Testis (tissue), 3 donors: Measurements from ENCODE around the gene PLLP. TPM values are rescaled to one million over a fixed set of nuclear protein-coding genes. Genes with fewer than 3 reads are reported as not detected.
"Not testable (repeated sequence)": the region's sequence is repeated elsewhere in the genome, so short reads cannot be mapped to it uniquely, and the experiment has no call there.

ENCODE experiments used
- DNase-seq: peaks from one replicate; pipeline ENCODE4 v3.0.0-alpha.2; 2019
- H3K27ac ChIP-seq, 2 donors: fragments of 200-600 bp; sonication (generic); one replicate each; pipeline ENCODE4 v1.5.1; 2019
- H3K27me3 ChIP-seq: fragments of 200-600 bp; sonication (generic); one replicate; pipeline ENCODE4 v1.5.1; 2019
- H3K36me3 ChIP-seq: fragments of 200-600 bp; sonication (generic); one replicate; pipeline ENCODE4 v1.5.1; 2017; ENCODE audit warnings: low read depth; ENCODE audit errors: missing control alignments
- H3K4me1 ChIP-seq: fragments of 200-600 bp; sonication (generic); one replicate; pipeline ENCODE4 v1.5.1; 2019
- H3K4me3 ChIP-seq, 2 donors: fragments of 200-600 bp; sonication (generic); one replicate each; pipeline ENCODE4 v1.5.1; 2017 to 2019
- H3K9me3 ChIP-seq: fragments of 200-600 bp; sonication (generic); one replicate; pipeline ENCODE4 v1.5.1; 2017
- CTCF ChIP-seq, 3 experiments: fragments of 450-650 bp in 2 of 3; fragments of 200-600 bp in 1 of 3; sonication (generic) in 1 of 3; IDR thresholded peaks; one replicate each; pipeline ENCODE4 v1.5.1; 2016 to 2019; ENCODE audit warnings: antibody characterized with exemption in 3 of 3, mild to moderate bottlenecking in 2 of 3, moderate library complexity in 1 of 3
- POLR2A ChIP-seq: fragments of 450-650 bp; IDR thresholded peaks from one replicate; pipeline ENCODE4 v1.6.1; 2017; ENCODE audit warnings: antibody characterized with exemption, mild to moderate bottlenecking, moderate library complexity
- WGBS, 2 donors: methylation state at CpG; one replicate each; pipeline ENCODE4 v1.1.5; 2018; 5-methylcytosine and 5-hydroxymethylcytosine counted together
- intact Hi-C: fragments of 100-400 bp; cut with DNase I; formaldehyde crosslinking; loops from one replicate; pipeline ENCODE4 v1.15.1; 2023; ENCODE audit warnings: low total_unique reads
- polyA plus RNA-seq: library from polyadenylated mRNA; stranded (reverse); fragments of 350-450 nt; fragmentation: Illumina TruSeq; extraction: RNeasy Lipid Tissue Mini Kit (QIAGEN cat#74804); gene quantifications from one replicate; pipeline ENCODE4 v1.2.3, GENCODE V29; 2014; ENCODE audit warnings: low read depth, low replicate concordance; ENCODE audit not compliant: insufficient read depth
- total RNA-seq, 2 donors: library from RNA; depleted of rRNA; stranded (reverse); fragments of >200 nt; gene quantifications; one replicate each; pipeline ENCODE4 v1.2.3, GENCODE V29; 2016

The PLLP gene
- total and polyA plus RNA-seq, 3 donors from 2014 or later, result 15.0 to 39.4 (median 36.1) TPM

DNA sequence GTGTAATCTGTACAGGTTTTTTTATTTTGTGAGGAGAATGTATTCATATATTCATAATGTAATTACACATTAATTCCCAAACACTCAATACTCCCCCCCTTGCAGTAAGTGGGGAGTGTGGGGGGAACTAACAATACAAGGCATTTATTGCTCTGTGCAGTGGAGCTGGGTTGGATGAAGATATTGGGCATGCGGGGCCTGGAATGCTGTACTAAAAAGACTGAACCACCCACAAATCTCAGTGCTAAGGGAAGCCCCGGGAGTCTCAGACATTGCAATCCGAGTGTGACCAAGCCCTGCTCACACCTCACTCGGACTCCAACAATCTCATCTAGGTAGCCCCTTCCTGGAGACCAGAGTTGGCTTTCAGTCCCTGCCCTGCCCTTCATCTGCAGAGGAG, 6.0 kb downstream of the PLLP start:
- Histone ChIP-seq H3K9me3 (no peaks in the 10 kb centered on the region), H3K4me1 (peaks cover 4% of the 10 kb centered on the region), H3K27ac (no peak overlapping the region), H3K27me3 (no peaks in the 10 kb centered on the region), H3K36me3 (no peaks in the 10 kb centered on the region), H3K4me3 (no peak overlapping the region)
- 63 to 85% methylated on average over 3 to 4 of the region's 4 CpGs for WGBS, 2 donors
- intact Hi-C loops, result no loop called here
- no peak for DNase-seq
- TF ChIP-seq POLR2A (no peak), CTCF (IDR thresholded peaks at IDR 0.05) (no peak)

- H3K36me3 ChIP-seq, result no peaks in the 10 kb centered on the region
- peaks cover 6% of the 10 kb centered on the region for H3K4me1 ChIP-seq
- no peak for DNase-seq
- no peaks in the 10 kb centered on the region for H3K27me3 ChIP-seq
- intact Hi-C loops, result no loop called here
- no peak for TF ChIP-seq POLR2A
- no peak for TF ChIP-seq CTCF (IDR thresholded peaks at IDR 0.05)
- no peaks in the 10 kb centered on the region for H3K9me3 ChIP-seq
- no peak overlapping the region for H3K4me3 ChIP-seq
- 56 to 88% methylated on average over 1 of the region's 1 CpG for WGBS, 2 donors
- no peak overlapping the region for H3K27ac ChIP-seq
These were observed 6.9 kb downstream of the PLLP start for GRCh38 chr16:57277586-57277985.

- no peak overlapping the region for H3K27ac ChIP-seq
These were observed 7.9 kb downstream of the PLLP start for GRCh38 chr16:57276596-57276995.

GRCh38 chr16:57275946-57276345, 8.5 kb downstream of the PLLP start:
- DNase-seq, H3K4me1 ChIP-seq, H3K27me3 ChIP-seq, H3K9me3 ChIP-seq, H3K27ac ChIP-seq, intact Hi-C loops, H3K36me3 ChIP-seq, H3K4me3 ChIP-seq: not testable (repeated sequence)
- WGBS, 2 donors, result 67 to 80% methylated on average over 5 of the region's 5 CpGs

More at GRCh38 chr16:57276596-57276995, 7.9 kb downstream of the PLLP start:
- Histone ChIP-seq H3K4me1 (peaks cover 10% of the 10 kb centered on the region), H3K9me3 (no peaks in the 10 kb centered on the region), H3K4me3 (no peak overlapping the region), H3K27me3 (no peaks in the 10 kb centered on the region), H3K36me3 (no peaks in the 10 kb centered on the region)
- no peak for DNase-seq
- intact Hi-C loops, result no loop called here
- WGBS, 2 donors, result 67% methylated on average over 5 of the region's 5 CpGs
- TF ChIP-seq CTCF (IDR thresholded peaks at IDR 0.05) (no peak), POLR2A (no peak)

- H3K4me1 ChIP-seq, result peaks cover 24% of the 10 kb centered on the region
- H3K4me3 ChIP-seq, result no peak overlapping the region
- H3K27ac ChIP-seq, result no peak overlapping the region
- no peaks in the 10 kb centered on the region for H3K27me3 ChIP-seq
- no peaks in the 10 kb centered on the region for H3K36me3 ChIP-seq
- TF ChIP-seq CTCF (IDR thresholded peaks at IDR 0.05) (no peak), POLR2A (no peak)
- no peaks in the 10 kb centered on the region for H3K9me3 ChIP-seq
- intact Hi-C loops, result no loop called here
- WGBS, 2 donors, result 78 to 79% methylated on average over 5 of the region's 5 CpGs
- no peak for DNase-seq
These were observed 10.6 kb downstream of the PLLP start for GRCh38 chr16:57273826-57274225.
